Choroid plexus epithelial cell (primary cell): ENCODE measurements around the gene SIRT6.
A peak's percentile ranks its signal among the peaks of the same experiment; 100 is the strongest.

ENCODE experiments used
- DNase-seq: peaks from one replicate; pipeline ENCODE4 v3.0.0-alpha.2; 2010; ENCODE audit warnings: low read depth
- H3K4me3 ChIP-seq: 2 replicates; pipeline ENCODE4 v1.5.1; 2011; ENCODE audit warnings: low read depth, mild to moderate bottlenecking, control low read depth, low read length, moderate library complexity
- CTCF ChIP-seq: conservative IDR thresholded peaks from 2 replicates; pipeline ENCODE4 v1.5.1; 2011; ENCODE audit warnings: low read depth, mild to moderate bottlenecking, control low read depth, inconsistent platforms, low read length, moderate library complexity

SIRT6 gene

GRCh38 chr19:4210166-4210731, 27.9 kb upstream of the SIRT6 start:
- TF ChIP-seq CTCF, result no peak
- no peak for DNase-seq
- no peak overlapping the region for H3K4me3 ChIP-seq

GRCh38 chr19:4208385-4209094, 26.2 kb upstream of the SIRT6 start:
- DNase-seq, result peak; percentile 48
- TF ChIP-seq CTCF, result peak; percentile 76

GRCh38 chr19:4206818-4207484, 24.6 kb upstream of the SIRT6 start:
- peak; percentile 58 for TF ChIP-seq CTCF
- DNase-seq, result peak; percentile 71
- H3K4me3 ChIP-seq, result no peak overlapping the region

More at GRCh38 chr19:4208385-4209094, 26.2 kb upstream of the SIRT6 start:
- no peak overlapping the region for H3K4me3 ChIP-seq

GRCh38 chr19:4201798-4202197, 19.4 kb upstream of the SIRT6 start:
- no peak for TF ChIP-seq CTCF
- H3K4me3 ChIP-seq, result no peak overlapping the region
- no peak for DNase-seq

- no peak overlapping the region for H3K4me3 ChIP-seq
- no peak for TF ChIP-seq CTCF
- no peak for DNase-seq
Measured at GRCh38 chr19:4200940-4201542, 18.7 kb upstream of the SIRT6 start.

- no peak overlapping the region for H3K4me3 ChIP-seq
- no peak for TF ChIP-seq CTCF
- DNase-seq, result no peak
Measured at GRCh38 chr19:4199699-4200293, 17.4 kb upstream of the SIRT6 start.
